Mucosa of rectum (tissue), 2 donors: Measurements from ENCODE around the gene HOXA3.
A peak's percentile ranks its signal among the peaks of the same experiment; 100 is the strongest.

ENCODE experiments used
- H3K27ac ChIP-seq, 2 donors: one replicate each; pipeline ENCODE4 v1.7.0; 2013; ENCODE audit warnings: inconsistent platforms in 2 of 2, low read depth in 2 of 2, low read length in 2 of 2
- H3K27me3 ChIP-seq, 2 donors: one replicate each; pipeline ENCODE4 v1.7.0; 2013; ENCODE audit warnings: low read length in 2 of 2; ENCODE audit not compliant: control insufficient read depth in 2 of 2, insufficient read depth in 2 of 2
- H3K36me3 ChIP-seq, 2 donors: one replicate each; pipeline ENCODE4 v1.7.0; 2013; ENCODE audit warnings: low read length in 2 of 2; ENCODE audit not compliant: control insufficient read depth in 2 of 2, insufficient read depth in 2 of 2
- H3K4me1 ChIP-seq, 2 donors: one replicate each; pipeline ENCODE4 v1.7.0; 2013; ENCODE audit warnings: low read length in 2 of 2, mild to moderate bottlenecking in 1 of 2; ENCODE audit not compliant: control insufficient read depth in 2 of 2, insufficient read depth in 2 of 2
- H3K4me3 ChIP-seq, 2 donors: one replicate each; pipeline ENCODE4 v1.7.0; 2013; ENCODE audit warnings: low read length in 2 of 2
- H3K9ac ChIP-seq, 2 donors: one replicate each; pipeline ENCODE4 v1.7.0; 2013; ENCODE audit warnings: low read length in 2 of 2, low read depth in 1 of 2, mild to moderate bottlenecking in 1 of 2
- H3K9me3 ChIP-seq, 2 donors: one replicate each; pipeline ENCODE4 v1.7.0; 2013; ENCODE audit warnings: low read length in 2 of 2; ENCODE audit not compliant: control insufficient read depth in 2 of 2
- donor health status: healthy.
- donor health status: Normal muscosa, but diverticular disease.

The HOXA3 gene

DNA sequence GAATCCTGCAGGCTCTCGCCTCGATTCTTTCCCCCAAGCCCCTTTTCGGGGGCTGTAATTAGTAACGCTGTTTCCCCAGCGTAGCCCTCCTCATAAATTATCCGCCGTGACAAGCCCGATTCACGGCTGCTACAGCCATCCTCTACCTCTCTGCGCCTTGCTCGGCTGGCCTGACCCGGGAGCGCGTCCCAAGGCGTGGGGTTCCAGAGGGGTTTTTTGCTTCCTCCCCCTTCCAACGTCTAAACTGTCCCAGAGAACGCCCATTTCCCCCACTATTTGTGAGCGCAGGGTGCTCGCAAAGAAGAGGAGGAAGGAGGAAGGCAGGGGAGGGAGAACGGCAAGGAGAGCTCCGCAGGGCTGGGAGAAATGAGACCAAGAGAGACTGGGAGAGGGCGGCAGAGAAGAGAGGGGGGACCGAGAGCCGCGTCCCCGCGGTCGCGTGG is 9.8 kb downstream of the HOXA3 start:
- Histone ChIP-seq H3K36me3 (peaks cover 5 to 9% of the 10 kb centered on the region in 2 donors), H3K4me3 (peak overlapping the region; percentile 78 to 79), H3K9ac (peak overlapping the region; percentile 85 to 86), H3K9me3 (no peaks in the 10 kb centered on the region), H3K27ac (peak overlapping the region; percentile 93 to 99), H3K4me1 (peaks cover 27 to 62% of the 10 kb centered on the region in 2 donors), H3K27me3 (no peaks in the 10 kb centered on the region)

DNA sequence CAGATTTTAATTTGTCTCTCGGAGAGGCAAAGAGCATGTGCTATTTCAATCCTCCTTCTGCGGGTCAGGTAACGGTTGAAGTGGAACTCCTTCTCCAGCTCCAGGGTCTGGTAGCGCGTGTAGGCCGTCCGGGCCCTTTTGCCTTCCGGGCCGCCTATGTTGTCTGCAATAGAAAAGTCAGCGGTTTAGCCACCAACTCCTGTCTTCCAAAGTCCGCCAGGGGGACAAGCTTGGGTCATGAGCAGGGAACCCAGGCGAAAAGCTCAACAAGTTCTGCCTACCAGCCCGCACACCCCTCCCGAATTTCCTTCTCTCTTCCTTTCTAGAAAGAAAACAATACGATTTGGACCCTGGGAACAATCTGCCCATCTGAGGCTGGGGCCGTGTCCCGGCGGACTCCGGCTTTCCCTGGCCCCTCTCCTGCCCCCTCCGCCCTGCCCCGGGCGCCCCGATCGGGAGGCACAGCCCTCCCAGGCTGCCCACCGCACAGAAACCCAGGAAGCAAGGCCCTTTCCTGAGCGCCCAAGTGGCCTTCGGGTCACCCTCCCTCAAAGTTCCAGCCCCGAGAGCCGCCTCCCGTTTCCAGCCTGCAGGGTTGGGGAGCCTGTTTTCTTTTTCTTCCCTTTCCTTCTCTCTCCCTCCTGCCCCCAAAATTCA is 10.3 kb downstream of the HOXA3 start:
- Histone ChIP-seq H3K36me3 (peaks cover 5 to 9% of the 10 kb centered on the region in 2 donors), H3K9me3 (no peaks in the 10 kb centered on the region), H3K9ac (peak overlapping the region; percentile 85 to 86), H3K27ac (peak overlapping the region; percentile 93 to 99), H3K27me3 (no peaks in the 10 kb centered on the region), H3K4me1 (peaks cover 24 to 62% of the 10 kb centered on the region in 2 donors), H3K4me3 (peak overlapping the region; percentile 78 to 79)

DNA sequence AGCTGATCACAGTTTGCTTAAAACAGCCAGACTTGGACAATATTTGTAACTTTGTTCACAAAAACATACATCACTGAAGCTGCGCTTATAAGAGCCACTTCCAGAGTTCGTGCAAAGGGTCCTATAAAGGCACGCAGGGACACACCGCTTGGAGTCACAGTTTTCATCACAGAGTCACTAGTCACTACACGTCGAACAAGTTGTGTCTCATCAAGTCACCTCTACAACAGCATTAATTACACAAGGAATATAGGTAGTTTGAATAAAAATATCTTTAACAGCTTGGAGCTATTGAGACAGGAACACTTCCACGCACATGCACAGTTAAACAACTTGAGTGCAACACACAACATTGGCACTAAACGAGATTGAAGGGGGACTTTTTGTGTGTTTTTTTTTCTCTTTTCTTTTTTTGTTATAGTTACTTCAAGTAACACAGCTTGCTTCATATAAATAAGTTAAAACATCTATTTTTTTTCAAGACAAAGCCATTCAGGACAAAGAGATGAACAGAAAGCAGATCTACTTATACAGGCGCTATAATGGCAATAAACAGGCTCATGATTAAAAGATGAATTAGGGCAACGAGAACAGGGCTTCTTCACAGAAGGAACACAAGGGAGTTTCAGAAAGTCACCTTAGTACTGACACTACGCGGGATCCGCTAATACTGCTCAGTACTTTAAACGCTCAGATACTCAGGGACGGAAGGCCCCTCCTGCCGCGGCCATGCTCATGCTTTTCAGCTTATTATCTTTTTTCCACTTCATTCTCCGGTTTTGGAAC is 11.1 kb downstream of the HOXA3 start:
- Histone ChIP-seq H3K36me3 (peaks cover 5 to 7% of the 10 kb centered on the region in 2 donors), H3K27ac (peak overlapping the region; percentile 93 to 99), H3K4me3 (peak overlapping the region; percentile 78 to 79), H3K4me1 (peaks cover 24 to 60% of the 10 kb centered on the region in 2 donors), H3K27me3 (no peaks in the 10 kb centered on the region), H3K9me3 (no peaks in the 10 kb centered on the region), H3K9ac (peak overlapping the region; percentile 85 to 86)

GRCh38 chr7:27140126-27140857 is 12.1 kb downstream of the HOXA3 start:
- peaks cover 3 to 5% of the 10 kb centered on the region in 2 donors for H3K36me3 ChIP-seq
- H3K4me1 ChIP-seq, result peaks cover 26 to 59% of the 10 kb centered on the region in 2 donors
- H3K27ac ChIP-seq, result peak overlapping the region; percentile 79 to 80
- no peaks in the 10 kb centered on the region for H3K27me3 ChIP-seq
- no peaks in the 10 kb centered on the region for H3K9me3 ChIP-seq
- H3K9ac ChIP-seq, result peak overlapping the region; percentile 61 to 86
- H3K4me3 ChIP-seq, result peak overlapping the region; percentile 75 to 78

- Histone ChIP-seq H3K27me3 (no peaks in the 10 kb centered on the region), H3K9ac (peak overlapping the region; percentile 61 to 86), H3K4me1 (peaks cover 28 to 58% of the 10 kb centered on the region in 2 donors), H3K27ac (peak overlapping the region; percentile 79 to 80), H3K36me3 (peaks cover 0 to 3% of the 10 kb centered on the region in 2 donors), H3K4me3 (peak overlapping the region; percentile 75 to 78), H3K9me3 (no peaks in the 10 kb centered on the region)
Measured at GRCh38 chr7:27139334-27140125, 12.9 kb downstream of the HOXA3 start.

- H3K27ac ChIP-seq, result peak overlapping the region; percentile 79 to 80
- H3K9me3 ChIP-seq, result no peaks in the 10 kb centered on the region
- peaks cover 32 to 58% of the 10 kb centered on the region in 2 donors for H3K4me1 ChIP-seq
- H3K36me3 ChIP-seq, result no peaks in the 10 kb centered on the region
- no peaks in the 10 kb centered on the region for H3K27me3 ChIP-seq
- peak overlapping the region; percentile 75 to 78 for H3K4me3 ChIP-seq
- H3K9ac ChIP-seq, result peak overlapping the region; percentile 43 to 86
Measured at GRCh38 chr7:27138985-27139333, 13.4 kb downstream of the HOXA3 start.

DNA sequence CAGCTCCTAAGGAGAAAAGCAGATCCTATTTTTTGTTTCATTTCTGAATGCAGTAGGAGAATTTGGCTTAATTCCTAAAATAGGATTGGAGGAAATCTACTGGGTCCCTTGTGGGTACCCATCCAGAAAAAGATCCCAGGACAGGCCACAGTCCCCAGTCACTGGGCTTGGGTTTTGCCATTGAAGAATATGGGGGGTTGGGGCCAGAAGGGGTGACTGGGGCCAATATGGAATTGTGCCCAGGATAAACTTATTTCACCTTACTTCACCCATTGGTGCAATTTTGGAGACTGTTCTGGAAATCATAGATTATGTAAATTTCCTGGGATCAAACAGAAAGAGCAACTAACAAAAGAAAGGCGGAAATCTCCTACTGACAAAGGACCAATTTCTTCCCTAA is 13.9 kb downstream of the HOXA3 start:
- peaks cover 36 to 60% of the 10 kb centered on the region in 2 donors for H3K4me1 ChIP-seq
- peak overlapping the region; percentile 75 to 78 for H3K4me3 ChIP-seq
- H3K27ac ChIP-seq, result peak overlapping the region; percentile 79 to 80
- no peaks in the 10 kb centered on the region for H3K36me3 ChIP-seq
- H3K27me3 ChIP-seq, result no peaks in the 10 kb centered on the region
- H3K9me3 ChIP-seq, result no peaks in the 10 kb centered on the region
- H3K9ac ChIP-seq, result peak overlapping the region; percentile 43 to 86

GRCh38 chr7:27137640-27138315 is 14.6 kb downstream of the HOXA3 start:
- peaks cover 41 to 60% of the 10 kb centered on the region in 2 donors for H3K4me1 ChIP-seq
- peak overlapping the region; percentile 33 to 78 for H3K4me3 ChIP-seq
- peak overlapping the region; percentile 15 to 86 for H3K9ac ChIP-seq
- H3K27ac ChIP-seq, result peak overlapping the region; percentile 79 to 80
- no peaks in the 10 kb centered on the region for H3K9me3 ChIP-seq
- H3K36me3 ChIP-seq, result no peaks in the 10 kb centered on the region
- no peaks in the 10 kb centered on the region for H3K27me3 ChIP-seq

DNA sequence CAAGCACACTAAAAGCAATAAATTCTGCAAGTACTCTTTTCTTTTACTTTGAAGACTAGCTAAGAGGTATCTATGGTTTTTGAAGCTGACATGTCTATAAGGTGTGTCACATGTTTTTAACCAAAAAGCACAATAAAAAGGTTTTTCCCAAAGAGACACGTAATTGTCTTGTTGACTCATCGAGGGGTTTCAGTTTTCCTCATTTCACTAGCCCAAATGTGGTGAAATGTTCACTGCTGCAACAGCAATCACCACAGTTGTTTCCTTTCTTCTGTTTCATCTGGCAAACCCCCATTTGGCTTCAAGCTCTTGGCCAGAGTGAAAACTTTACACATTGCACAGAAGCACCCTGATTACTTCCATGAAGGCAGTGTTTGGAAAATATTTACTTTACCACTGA is 18.0 kb downstream of the HOXA3 start:
- H3K27ac ChIP-seq, result peak overlapping the region; percentile 23 to 64
- H3K36me3 ChIP-seq, result no peaks in the 10 kb centered on the region
- H3K9ac ChIP-seq, result peak overlapping the region; percentile 16 to 47
- no peaks in the 10 kb centered on the region for H3K27me3 ChIP-seq
- no peaks in the 10 kb centered on the region for H3K9me3 ChIP-seq
- peak overlapping the region in 1 of 2 donors; percentile 32 for H3K4me3 ChIP-seq
- H3K4me1 ChIP-seq, result peaks cover 52 to 63% of the 10 kb centered on the region in 2 donors
